Measurements from ENCODE around the gene ZSCAN25.
A peak's percentile ranks its signal among the peaks of the same experiment; 100 is the strongest.

ZSCAN25 gene

GRCh38 chr7:99679400-99680191 lies 62.9 kb downstream of the ZSCAN25 start, which contains the start of gene CYP3A5:
Gene CYP3A5 (minus strand): TSS chr7:99679996. CDS start chr7:99679896, 100 bp downstream.
- H3K36me3 ChIP-seq (ENCODE audit: insufficient read depth, low read length), result no peaks in the 10 kb centered on the region
- peak within 1 kb of the TSS; percentile 0 for H3K9ac ChIP-seq (ENCODE audit: insufficient read length)
- H3K4me3 ChIP-seq, result peak within 1 kb of the TSS; percentile 67
- no peaks in the 10 kb centered on the region; the same call in 1 of the 2 replicates for H3K9me3 ChIP-seq (ENCODE audit: low read depth, low read length)
- DNase-seq (ENCODE audit: low read depth, low spot score), result no peak
- peak; percentile 67; the same call in 1 of the 2 replicates for TF ChIP-seq POLR2AphosphoS5 (IDR thresholded peaks at IDR 0.05; ENCODE audit: borderline replicate concordance, low read depth, low read length)
- no peak for TF ChIP-seq EZH2 (IDR thresholded peaks at IDR 0.05)
- no peak for TF ChIP-seq FOXP2 (optimal IDR thresholded peaks at IDR 0.05; ENCODE audit: control extremely low read depth, extremely low read length, insufficient read depth)
- H3K27ac ChIP-seq, result no peak within 1 kb of the TSS; the same call in 1 of the 2 replicates

Data from SK-N-MC (cell line).